Measurements from ENCODE around the gene NFIL3. TPM values are rescaled to one million over a fixed set of nuclear protein-coding genes. Genes with fewer than 3 reads are reported as not detected.

NFIL3 gene
- total and polyA plus RNA-seq, 2 experiments from 2014 or later: 4.1 to 7.5 TPM

GRCh38 chr9:91393826-91394225 is 29.8 kb downstream of the NFIL3 start (continued):
- TF ChIP-seq ZNF462 (CRISPR knock-in tag; IDR thresholded peaks at IDR 0.05): no peak
- TF ChIP-seq, protein P1, sequence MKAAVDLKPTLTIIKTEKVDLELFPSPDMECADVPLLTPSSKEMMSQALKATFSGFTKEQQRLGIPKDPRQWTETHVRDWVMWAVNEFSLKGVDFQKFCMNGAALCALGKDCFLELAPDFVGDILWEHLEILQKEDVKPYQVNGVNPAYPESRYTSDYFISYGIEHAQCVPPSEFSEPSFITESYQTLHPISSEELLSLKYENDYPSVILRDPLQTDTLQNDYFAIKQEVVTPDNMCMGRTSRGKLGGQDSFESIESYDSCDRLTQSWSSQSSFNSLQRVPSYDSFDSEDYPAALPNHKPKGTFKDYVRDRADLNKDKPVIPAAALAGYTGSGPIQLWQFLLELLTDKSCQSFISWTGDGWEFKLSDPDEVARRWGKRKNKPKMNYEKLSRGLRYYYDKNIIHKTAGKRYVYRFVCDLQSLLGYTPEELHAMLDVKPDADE (IDR thresholded peaks at IDR 0.05): no peak

- Histone ChIP-seq H4K20me1 (replicated peaks; ENCODE audit: insufficient read depth) (no peaks in the 10 kb centered on the region), H3F3A (replicated peaks; ENCODE audit: low read depth) (no peaks in the 10 kb centered on the region), H3K27me3 (ENCODE audit: insufficient read depth) (no peaks in the 10 kb centered on the region), H3K4me3 (no peak overlapping the region), H3K4me1 (ENCODE audit: insufficient read depth) (no peaks in the 10 kb centered on the region), H3K4me2 (no peak overlapping the region), H2AFZ (no peak overlapping the region), H3K79me2 (replicated peaks; ENCODE audit: insufficient read depth) (no peaks in the 10 kb centered on the region), H3K9me2 (ENCODE audit: insufficient read depth) (no peaks in the 10 kb centered on the region), H3K36me3 (ENCODE audit: insufficient read depth) (no peaks in the 10 kb centered on the region), H3K27ac (ENCODE audit: low read depth) (no peak overlapping the region)
- no peak overlapping the region for H3K4me3 Mint-ChIP-seq
- no peaks in the 10 kb centered on the region for H3K9me3 Mint-ChIP-seq
- no peaks in the 10 kb centered on the region for H3K36me3 Mint-ChIP-seq (ENCODE audit: low read depth)
- no peaks in the 10 kb centered on the region for H3K27me3 Mint-ChIP-seq (ENCODE audit: insufficient read depth, low read depth, poor library complexity)
- ATAC-seq (no peak), DNase-seq (ENCODE audit: low spot score) (no peak)
- no peaks in the 10 kb centered on the region for H3K4me1 Mint-ChIP-seq
- no peak overlapping the region for H3K27ac Mint-ChIP-seq
- TF ChIP-seq ZNF114 (CRISPR knock-in tag; IDR thresholded peaks at IDR 0.05): no peak
- TF ChIP-seq, protein P2, sequence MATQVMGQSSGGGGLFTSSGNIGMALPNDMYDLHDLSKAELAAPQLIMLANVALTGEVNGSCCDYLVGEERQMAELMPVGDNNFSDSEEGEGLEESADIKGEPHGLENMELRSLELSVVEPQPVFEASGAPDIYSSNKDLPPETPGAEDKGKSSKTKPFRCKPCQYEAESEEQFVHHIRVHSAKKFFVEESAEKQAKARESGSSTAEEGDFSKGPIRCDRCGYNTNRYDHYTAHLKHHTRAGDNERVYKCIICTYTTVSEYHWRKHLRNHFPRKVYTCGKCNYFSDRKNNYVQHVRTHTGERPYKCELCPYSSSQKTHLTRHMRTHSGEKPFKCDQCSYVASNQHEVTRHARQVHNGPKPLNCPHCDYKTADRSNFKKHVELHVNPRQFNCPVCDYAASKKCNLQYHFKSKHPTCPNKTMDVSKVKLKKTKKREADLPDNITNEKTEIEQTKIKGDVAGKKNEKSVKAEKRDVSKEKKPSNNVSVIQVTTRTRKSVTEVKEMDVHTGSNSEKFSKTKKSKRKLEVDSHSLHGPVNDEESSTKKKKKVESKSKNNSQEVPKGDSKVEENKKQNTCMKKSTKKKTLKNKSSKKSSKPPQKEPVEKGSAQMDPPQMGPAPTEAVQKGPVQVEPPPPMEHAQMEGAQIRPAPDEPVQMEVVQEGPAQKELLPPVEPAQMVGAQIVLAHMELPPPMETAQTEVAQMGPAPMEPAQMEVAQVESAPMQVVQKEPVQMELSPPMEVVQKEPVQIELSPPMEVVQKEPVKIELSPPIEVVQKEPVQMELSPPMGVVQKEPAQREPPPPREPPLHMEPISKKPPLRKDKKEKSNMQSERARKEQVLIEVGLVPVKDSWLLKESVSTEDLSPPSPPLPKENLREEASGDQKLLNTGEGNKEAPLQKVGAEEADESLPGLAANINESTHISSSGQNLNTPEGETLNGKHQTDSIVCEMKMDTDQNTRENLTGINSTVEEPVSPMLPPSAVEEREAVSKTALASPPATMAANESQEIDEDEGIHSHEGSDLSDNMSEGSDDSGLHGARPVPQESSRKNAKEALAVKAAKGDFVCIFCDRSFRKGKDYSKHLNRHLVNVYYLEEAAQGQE (IDR thresholded peaks at IDR 0.05; ENCODE audit: unreplicated experiment): no peak
- no peak for TF ChIP-seq JUNB (IDR thresholded peaks at IDR 0.05; ENCODE audit: unreplicated experiment)
- TF ChIP-seq ZNF462 (CRISPR knock-in tag; IDR thresholded peaks at IDR 0.05): no peak
These were observed 31.2 kb downstream of the NFIL3 start for GRCh38 chr9:91392435-91392834.

Measured in GM23338 (cell line).